ENCODE data around the gene GPR35. TPM values are rescaled to one million over a fixed set of nuclear protein-coding genes. Genes with fewer than 3 reads are reported as not detected.

The GPR35 gene
- total and polyA plus RNA-seq, 2 donors (not counting 1 experiment from before 2014, with no cell fraction given): 1.2 TPM; not detected in 1

DNA sequence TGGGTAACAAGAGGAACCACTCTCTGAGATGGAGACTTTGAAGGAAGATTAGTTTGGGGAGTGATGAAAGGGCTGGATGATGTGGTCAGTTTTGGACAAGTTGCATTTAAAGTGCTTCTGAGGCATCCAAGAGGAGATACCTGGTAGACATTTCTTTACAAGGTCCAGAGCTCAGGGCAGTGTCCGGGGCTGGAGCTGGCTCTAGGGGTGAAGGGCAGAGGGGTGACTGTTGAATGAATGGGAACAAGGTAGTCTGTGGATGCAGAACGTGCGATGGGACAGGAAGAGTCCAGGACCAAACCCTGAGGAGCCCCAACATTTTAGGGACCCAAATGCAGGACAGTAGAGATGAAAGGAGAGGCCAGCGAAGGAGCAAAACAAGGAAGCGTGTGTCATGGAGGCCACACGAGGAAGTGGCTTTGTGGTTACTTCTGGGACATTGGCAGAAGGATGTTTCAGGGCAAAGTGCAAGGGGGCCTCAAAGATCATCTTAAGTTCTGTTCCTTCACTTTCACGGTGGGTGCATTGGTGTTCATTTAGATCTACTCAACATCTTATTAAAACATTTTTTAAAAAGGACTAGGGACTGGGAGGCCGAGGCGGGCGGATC is 13.6 kb upstream of the GPR35 start:
- Histone ChIP-seq H3K27ac (ENCODE audit: insufficient read depth, low read length) (no peak overlapping the region), H4K20me1 (ENCODE audit: control insufficient read depth, extremely low read depth, insufficient read depth, low read length) (no peaks in the 10 kb centered on the region), H2AFZ (ENCODE audit: low read length) (no peak overlapping the region), H3K27me3 (ENCODE audit: control insufficient read depth, insufficient read depth, low read length) (no peaks in the 10 kb centered on the region), H3K9ac (ENCODE audit: insufficient read depth, low read length) (no peak overlapping the region), H3K9me3 (ENCODE audit: control insufficient read depth, insufficient read depth, low read depth, low read length) (no peaks in the 10 kb centered on the region), H3K36me3 (ENCODE audit: control insufficient read depth, insufficient read depth, low read length) (no peaks in the 10 kb centered on the region), H3K79me2 (ENCODE audit: control insufficient read depth, insufficient read depth, low read length) (no peaks in the 10 kb centered on the region), H3K4me2 (ENCODE audit: extremely low read depth, insufficient read depth, low read length) (no peak overlapping the region), H3K4me3 (replicated peaks in 1 of 4; ENCODE audit: control extremely low read depth in 1 of 4, insufficient read depth in 1 of 4, low read depth in 3 of 4, low read length in 4 of 4) (no peak overlapping the region), H3K4me1 (ENCODE audit: control insufficient read depth, extremely low read depth, insufficient read depth, low read length) (no peaks in the 10 kb centered on the region)
- TF ChIP-seq CTCF (conservative IDR thresholded peaks at IDR 0.05 in 1 of 2, IDR thresholded peaks at IDR 0.05 in 1 of 2; ENCODE audit: low read depth in 1 of 2, low read length in 2 of 2): no peak
- no peak for TF ChIP-seq EZH2 (IDR thresholded peaks at IDR 0.05; ENCODE audit: low read length, missing control alignments)
- no peak for DNase-seq (ENCODE audit: low read depth in 2 of 2)

GRCh38 chr2:240613781-240614180 is 11.5 kb upstream of the GPR35 start:
- Histone ChIP-seq H3K36me3 (ENCODE audit: control insufficient read depth, insufficient read depth, low read length) (no peaks in the 10 kb centered on the region), H3K27me3 (ENCODE audit: control insufficient read depth, insufficient read depth, low read length) (no peaks in the 10 kb centered on the region), H2AFZ (ENCODE audit: low read length) (no peak overlapping the region), H3K9ac (ENCODE audit: insufficient read depth, low read length) (no peak overlapping the region), H3K4me2 (ENCODE audit: extremely low read depth, insufficient read depth, low read length) (no peak overlapping the region), H3K79me2 (ENCODE audit: control insufficient read depth, insufficient read depth, low read length) (no peaks in the 10 kb centered on the region), H3K4me3 (replicated peaks in 1 of 4; ENCODE audit: control extremely low read depth in 1 of 4, insufficient read depth in 1 of 4, low read depth in 3 of 4, low read length in 4 of 4) (no peak overlapping the region), H3K4me1 (ENCODE audit: control insufficient read depth, extremely low read depth, insufficient read depth, low read length) (no peaks in the 10 kb centered on the region), H3K27ac (ENCODE audit: insufficient read depth, low read length) (no peak overlapping the region), H4K20me1 (ENCODE audit: control insufficient read depth, extremely low read depth, insufficient read depth, low read length) (no peaks in the 10 kb centered on the region), H3K9me3 (ENCODE audit: control insufficient read depth, insufficient read depth, low read depth, low read length) (no peaks in the 10 kb centered on the region)
- TF ChIP-seq CTCF (conservative IDR thresholded peaks at IDR 0.05 in 1 of 2, IDR thresholded peaks at IDR 0.05 in 1 of 2; ENCODE audit: low read depth in 1 of 2, low read length in 2 of 2) (no peak), EZH2 (IDR thresholded peaks at IDR 0.05; ENCODE audit: low read length, missing control alignments) (no peak)
- no peak for DNase-seq (ENCODE audit: low read depth in 2 of 2)

- Histone ChIP-seq H3K9ac (ENCODE audit: insufficient read depth, low read length) (no peak overlapping the region), H3K27me3 (ENCODE audit: control insufficient read depth, insufficient read depth, low read length) (no peaks in the 10 kb centered on the region), H3K4me1 (ENCODE audit: control insufficient read depth, extremely low read depth, insufficient read depth, low read length) (no peaks in the 10 kb centered on the region), H3K4me3 (replicated peaks in 1 of 4; ENCODE audit: control extremely low read depth in 1 of 4, insufficient read depth in 1 of 4, low read depth in 3 of 4, low read length in 4 of 4) (no peak overlapping the region), H3K79me2 (ENCODE audit: control insufficient read depth, insufficient read depth, low read length) (no peaks in the 10 kb centered on the region), H4K20me1 (ENCODE audit: control insufficient read depth, extremely low read depth, insufficient read depth, low read length) (no peaks in the 10 kb centered on the region), H2AFZ (ENCODE audit: low read length) (no peak overlapping the region), H3K27ac (ENCODE audit: insufficient read depth, low read length) (no peak overlapping the region), H3K4me2 (ENCODE audit: extremely low read depth, insufficient read depth, low read length) (no peak overlapping the region), H3K36me3 (ENCODE audit: control insufficient read depth, insufficient read depth, low read length) (no peaks in the 10 kb centered on the region), H3K9me3 (ENCODE audit: control insufficient read depth, insufficient read depth, low read depth, low read length) (no peaks in the 10 kb centered on the region)
- DNase-seq (ENCODE audit: low read depth in 2 of 2): no peak
- TF ChIP-seq CTCF (conservative IDR thresholded peaks at IDR 0.05 in 1 of 2, IDR thresholded peaks at IDR 0.05 in 1 of 2; ENCODE audit: low read depth in 1 of 2, low read length in 2 of 2): no peak
- no peak for TF ChIP-seq EZH2 (IDR thresholded peaks at IDR 0.05; ENCODE audit: low read length, missing control alignments)
Measured at GRCh38 chr2:240614391-240614790, 10.9 kb upstream of the GPR35 start.
